Astrocyte (in vitro differentiated cells and primary cell): ENCODE measurements around the gene MUC13.

Experiments
- EZH2 ChIP-seq: IDR thresholded peaks from 2 replicates; pipeline ENCODE4 v1.6.1; 2012; ENCODE audit warnings: mild to moderate bottlenecking, low read length, inconsistent platforms; ENCODE audit not compliant: insufficient read depth
- TF ChIP-seq, protein P1 (sequence below): IDR thresholded peaks from 2 replicates; pipeline ENCODE4 v1.5.1; 2011; ENCODE audit warnings: low read depth, mild to moderate bottlenecking, inconsistent platforms, low read length, moderate library complexity; ENCODE audit not compliant: insufficient read depth

DNA sequence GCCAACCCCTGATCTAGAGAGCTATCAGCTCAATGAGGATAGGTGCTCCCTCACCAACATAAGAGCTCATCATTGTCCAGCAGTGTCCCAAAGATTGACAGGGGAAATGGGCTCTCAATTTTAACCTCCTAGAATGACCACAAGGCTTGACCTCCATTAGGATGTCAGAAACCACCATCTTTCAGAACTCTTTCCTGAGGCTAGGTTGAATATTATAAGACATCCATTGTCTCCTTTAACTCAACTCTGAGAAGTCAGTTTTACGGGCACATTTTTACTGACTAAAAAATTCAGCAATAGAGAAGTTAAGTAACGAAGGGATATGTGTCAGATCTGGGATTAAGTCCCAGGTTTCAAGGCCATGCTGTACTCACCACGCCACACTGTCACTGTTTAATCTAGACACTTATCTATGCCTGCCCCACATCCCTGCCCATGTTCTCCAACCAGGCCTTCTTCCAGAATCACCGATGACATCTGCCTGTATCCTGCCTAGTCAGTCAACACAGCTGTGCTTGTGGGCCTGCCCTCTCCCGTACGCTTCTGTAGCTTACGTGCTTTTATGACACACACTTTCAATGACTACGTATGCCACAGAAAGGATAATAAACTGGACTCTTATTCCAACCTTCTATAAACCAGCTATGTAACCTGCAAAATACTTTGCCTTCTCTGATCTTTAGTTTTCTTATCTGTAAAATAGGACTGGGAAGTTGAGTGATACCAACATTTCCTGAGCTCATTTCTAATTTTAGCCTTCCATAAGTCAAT is 17.1 kb upstream of the MUC13 start:
- TF ChIP-seq, protein P1, sequence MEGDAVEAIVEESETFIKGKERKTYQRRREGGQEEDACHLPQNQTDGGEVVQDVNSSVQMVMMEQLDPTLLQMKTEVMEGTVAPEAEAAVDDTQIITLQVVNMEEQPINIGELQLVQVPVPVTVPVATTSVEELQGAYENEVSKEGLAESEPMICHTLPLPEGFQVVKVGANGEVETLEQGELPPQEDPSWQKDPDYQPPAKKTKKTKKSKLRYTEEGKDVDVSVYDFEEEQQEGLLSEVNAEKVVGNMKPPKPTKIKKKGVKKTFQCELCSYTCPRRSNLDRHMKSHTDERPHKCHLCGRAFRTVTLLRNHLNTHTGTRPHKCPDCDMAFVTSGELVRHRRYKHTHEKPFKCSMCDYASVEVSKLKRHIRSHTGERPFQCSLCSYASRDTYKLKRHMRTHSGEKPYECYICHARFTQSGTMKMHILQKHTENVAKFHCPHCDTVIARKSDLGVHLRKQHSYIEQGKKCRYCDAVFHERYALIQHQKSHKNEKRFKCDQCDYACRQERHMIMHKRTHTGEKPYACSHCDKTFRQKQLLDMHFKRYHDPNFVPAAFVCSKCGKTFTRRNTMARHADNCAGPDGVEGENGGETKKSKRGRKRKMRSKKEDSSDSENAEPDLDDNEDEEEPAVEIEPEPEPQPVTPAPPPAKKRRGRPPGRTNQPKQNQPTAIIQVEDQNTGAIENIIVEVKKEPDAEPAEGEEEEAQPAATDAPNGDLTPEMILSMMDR = no peak
- TF ChIP-seq EZH2 = no peak
